K562 (cell line): ENCODE data around the gene PLA2G4C. TPM values are rescaled to one million over a fixed set of nuclear protein-coding genes. Genes with fewer than 3 reads are reported as not detected.

Source experiments
- ATAC-seq: fragments of 200-7000 bp; cut with Tn5 transposase; 3 replicates; pipeline ENCODE4 v1.9.1; 2020; ENCODE audit warnings: moderate library complexity
- BruUV-seq: library from RNA; stranded (reverse); fragments of 400-500 nt; replicated peaks from 2 replicates; lab custom pipeline; 2021; lab: Mats Ljungman, UMichigan
- CTCF ChIA-PET: fragments of 300-600 bp; formaldehyde crosslinking; extraction: SDS; loops from one replicate; lab custom pipeline; 2021; ENCODE audit warnings: low intra/inter-chr PET ratio; lab: Yijun Ruan, JAX
- POLR2A ChIA-PET: fragments of 300-600, 350-650 bp; sonication (Branson Sonifier 250); formaldehyde crosslinking; extraction: SDS; loops from one replicate; lab custom pipeline; 2021; ENCODE audit warnings: antibody characterized with exemption, inconsistent platforms; lab: Yijun Ruan, JAX
- DNase-seq, 4 experiments: peaks; one replicate each; pipeline versions ENCODE4 v3.0.0 to v3.0.0-alpha.2; 2011 to 2018; ENCODE audit warnings: low spot score in 3 of 4, mixed read lengths in 3 of 4; ENCODE audit errors: extremely low read depth in 1 of 4
- FAIRE-seq: peaks from 2 replicates; lab custom pipeline; 2011; peaks lifted over from hg19 to GRCh38; lab: Jason Lieb, UNC
- H2AFZ ChIP-seq: 2 replicates; pipeline ENCODE4 v1.6.0; 2011; ENCODE audit warnings: low read depth, low read length, control low read depth, inconsistent platforms
- H3K27ac ChIP-seq: fragments of 200-600 bp; 3 replicates; pipeline ENCODE4 v1.8.0; 2011; ENCODE audit warnings: low read depth, mild to moderate bottlenecking, control low read depth, inconsistent platforms, low read length, moderate library complexity, mixed read lengths; ENCODE audit errors: extremely low read depth
- H3K27me3 ChIP-seq, 2 experiments: fragments of 300-600 bp in 1 of 2; 2 replicates in 1 of 2; 3 replicates in 1 of 2; pipeline versions ENCODE4 v1.6.0 to v1.8.0; 2011; ENCODE audit warnings: inconsistent platforms in 2 of 2, low read length in 2 of 2, mild to moderate bottlenecking in 1 of 2, mixed read lengths in 1 of 2, moderate library complexity in 1 of 2; ENCODE audit not compliant: control insufficient read depth in 2 of 2, insufficient read depth in 2 of 2
- H3K36me3 ChIP-seq: fragments of 300-600 bp; 3 replicates; pipeline ENCODE4 v1.8.0; 2011; ENCODE audit warnings: mild to moderate bottlenecking, low read length, inconsistent platforms; ENCODE audit not compliant: control insufficient read depth, insufficient read depth
- H3K4me1 ChIP-seq, 2 experiments: fragments of 200-600 bp in 1 of 2; replicated peaks in 1 of 2; 2 replicates in 1 of 2; 3 replicates in 1 of 2; pipeline versions ENCODE4 v1.5.1 to v1.8.0; 2011; ENCODE audit warnings: inconsistent platforms in 2 of 2, low read length in 2 of 2, mild to moderate bottlenecking in 1 of 2, mixed read lengths in 1 of 2, moderate library complexity in 1 of 2; ENCODE audit not compliant: control insufficient read depth in 2 of 2, insufficient read depth in 2 of 2
- H3K4me2 ChIP-seq: 2 replicates; pipeline ENCODE4 v1.6.1; 2011; ENCODE audit warnings: low read length, control low read depth, inconsistent platforms, mixed read lengths; ENCODE audit not compliant: insufficient read depth
- H3K4me3 ChIP-seq: fragments of 200-600 bp; sonication (generic), shearing (Covaris generic); 2 replicates; pipeline ENCODE4 v1.5.1; 2016; ENCODE audit warnings: control low read depth, inconsistent platforms
- H3K79me2 ChIP-seq: fragments of 200-600 bp; 3 replicates; pipeline ENCODE4 v1.8.0; 2011; ENCODE audit warnings: low read length, inconsistent platforms; ENCODE audit not compliant: control insufficient read depth, insufficient read depth
- H3K9ac ChIP-seq, 2 experiments: 2 replicates each; pipeline versions ENCODE4 v1.6.0 to v1.6.1; 2011; ENCODE audit warnings: low read depth in 2 of 2, low read length in 2 of 2, control low read depth in 1 of 2, inconsistent platforms in 1 of 2, mild to moderate bottlenecking in 1 of 2, mixed read lengths in 1 of 2; ENCODE audit not compliant: insufficient read depth in 1 of 2
- H3K9me1 ChIP-seq: one replicate; pipeline ENCODE4 v1.6.0; 2011; ENCODE audit warnings: inconsistent platforms, mild to moderate bottlenecking, low read length, moderate library complexity; ENCODE audit not compliant: control insufficient read depth, insufficient read depth
- H3K9me3 ChIP-seq: replicated peaks from 2 replicates; pipeline ENCODE4 v1.5.1; 2011; ENCODE audit warnings: low read depth, low read length, inconsistent platforms; ENCODE audit not compliant: control insufficient read depth, insufficient read depth
- H4K20me1 ChIP-seq: replicated peaks from 2 replicates; pipeline ENCODE4 v1.6.1; 2011; ENCODE audit warnings: low read length, inconsistent platforms, mixed read lengths; ENCODE audit not compliant: control insufficient read depth, insufficient read depth
- CSDE1 ChIP-seq, 2 experiments: fragments of 450-650 bp; IDR thresholded peaks; 2 replicates each; pipeline ENCODE4 v1.6.1; 2016; ENCODE audit warnings: mild to moderate bottlenecking in 1 of 2
- E2F1 ChIP-seq: sonication (generic); formaldehyde crosslinking; IDR thresholded peaks from 2 replicates; pipeline ENCODE4 v1.8.1; 2023; ENCODE audit warnings: mild to moderate bottlenecking, missing genetic modification reagents, moderate library complexity
- EP400 ChIP-seq: fragments of 450-650 bp; IDR thresholded peaks from 2 replicates; pipeline ENCODE4 v1.6.1; 2017; ENCODE audit warnings: antibody characterized with exemption, mild to moderate bottlenecking, moderate library complexity
- HDAC1 ChIP-seq, 2 experiments: fragments of 450-650 bp; IDR thresholded peaks; 2 replicates each; pipeline ENCODE4 v1.6.1; 2016 to 2017; ENCODE audit warnings: inconsistent platforms in 1 of 2, mild to moderate bottlenecking in 1 of 2, moderate library complexity in 1 of 2
- HDAC2 ChIP-seq: fragments of 450-650 bp; IDR thresholded peaks from 2 replicates; pipeline ENCODE4 v1.6.1; 2016; ENCODE audit warnings: mild to moderate bottlenecking
- NFE2L1 ChIP-seq: fragments of 450-650 bp; IDR thresholded peaks from 2 replicates; pipeline ENCODE4 v1.6.1; 2016; ENCODE audit warnings: missing genetic modification characterization, low read depth, mild to moderate bottlenecking, missing compliant biosample characterization, moderate library complexity, borderline replicate concordance
- NFYB ChIP-seq: IDR thresholded peaks from 2 replicates; pipeline ENCODE4 v1.6.1; 2011; ENCODE audit warnings: mild to moderate bottlenecking, moderate library complexity; ENCODE audit not compliant: insufficient read length; ENCODE audit errors: extremely low read depth
- NR0B1 ChIP-seq: fragments of 450-650 bp; IDR thresholded peaks from one replicate; pipeline ENCODE4 v1.6.1; 2018; ENCODE audit warnings: mild to moderate bottlenecking, moderate library complexity; ENCODE audit not compliant: partially characterized antibody
- RBBP5 ChIP-seq: fragments of 200-600 bp; sonication (generic); IDR thresholded peaks from 2 replicates; pipeline ENCODE4 v1.6.1; 2012; ENCODE audit warnings: borderline replicate concordance, mild to moderate bottlenecking, low read length, control low read depth, inconsistent platforms; ENCODE audit not compliant: insufficient read depth, poor library complexity, severe bottlenecking
- SAFB ChIP-seq: fragments of 200-400 bp; formaldehyde crosslinking; IDR thresholded peaks from 2 replicates; pipeline ENCODE4 v1.6.1; 2017; ENCODE audit warnings: low read depth, low read length, borderline replicate concordance
- ZNF24 ChIP-seq: fragments of 450-650 bp; IDR thresholded peaks from 2 replicates; pipeline ENCODE4 v1.6.1; 2016
- WGBS: fragments of 100-300 bp; shearing (Covaris generic); methylation state at CpG from one replicate; pipeline ENCODE4 v1.1.6; 2016; ENCODE audit warnings: low coverage, mixed read lengths; ENCODE audit not compliant: insufficient coverage; ENCODE audit errors: missing lambda C conversion rate; 5-methylcytosine and 5-hydroxymethylcytosine counted together
- in situ Hi-C: fragments of 300-500 bp; cut with MboI; formaldehyde crosslinking; loops from 4 replicates; pipeline ENCODE4 v1.15.0; 2018; ENCODE audit warnings: inconsistent platforms, mixed read lengths
- intact Hi-C: fragments of 100-400 bp; cut with micrococcal nuclease; formaldehyde crosslinking; loops from 2 replicates; pipeline ENCODE4 v1.14.2; 2022
- polyA plus RNA-seq, 8 experiments: library from polyadenylated mRNA; depleted of rRNA in 4 of 8; stranded (reverse) in 5 of 8; unstranded in 3 of 8; fragments of >200 nt; fragmentation: Nextera tagmentation in 2 of 8; fragmentation: Illumina TruSeq in 1 of 8; extraction: Ambion mirVana in 2 of 8; extraction: Trizol in 1 of 8; gene quantifications; 2 replicates each; pipeline versions ENCODE4 v1.2.1 to v1.2.3, GENCODE V29; 2011 to 2014; ENCODE audit warnings: inconsistent platforms in 1 of 8, missing spikeins in 1 of 8
- total RNA-seq, 7 experiments: library from RNA; depleted of rRNA in 6 of 7; stranded (reverse); fragments of >200 nt in 6 of 7; fragmentation: Illumina TruSeq in 2 of 7; extraction: Trizol in 2 of 7; gene quantifications; 2 replicates each; pipeline versions ENCODE4 v1.2.1 to v1.2.3, GENCODE V29; 2011 to 2021; ENCODE audit warnings: low replicate concordance in 1 of 7
- TF ChIP-seq, protein P1 (sequence below): IDR thresholded peaks from 3 replicates; pipeline ENCODE4 v1.6.1; 2011; ENCODE audit warnings: borderline replicate concordance, mild to moderate bottlenecking; ENCODE audit not compliant: insufficient read length, insufficient read depth
- TF ChIP-seq, protein P2 (sequence below): fragments of 450-650 bp; conservative IDR thresholded peaks from 2 replicates; pipeline ENCODE4 v1.6.1; 2016; ENCODE audit warnings: missing genetic modification characterization, low read depth, mild to moderate bottlenecking, control low read depth, missing compliant biosample characterization

Gene PLA2G4C
- total and polyA plus RNA-seq, 9 of the 15 experiments (the other 6 are each of a cell fraction or from before 2014, with no cell fraction given), result 0.27 to 0.35 (median 0.35) TPM; not detected in 6

GRCh38 chr19:48025480-48025879 lies 85.1 kb downstream of the PLA2G4C start (continued):
- TF ChIP-seq NFYB (no peak), HDAC2 (no peak)

GRCh38 chr19:48023518-48023917 lies 87.1 kb downstream of the PLA2G4C start:
- in situ Hi-C loops (no loop called here), intact Hi-C loops (no loop called here)
- H3K79me2 ChIP-seq, result no peaks in the 10 kb centered on the region
- H3K9ac ChIP-seq, result no peak overlapping the region
- CTCF ChIA-PET, result no interaction called here
- H3K36me3 ChIP-seq, result no peaks in the 10 kb centered on the region
- no peaks in the 10 kb centered on the region for H3K4me1 ChIP-seq
- H3K9me3 ChIP-seq, result no peaks in the 10 kb centered on the region
- FAIRE-seq, result no peak
- H3K9me1 ChIP-seq, result no peaks in the 10 kb centered on the region
- BruUV-seq, result no TSS peak
- H4K20me1 ChIP-seq, result no peaks in the 10 kb centered on the region; the same call in 1 of the 2 replicates
- POLR2A ChIA-PET, result no interaction called here
- H3K4me2 ChIP-seq, result no peak overlapping the region
- no peak overlapping the region for H3K4me3 ChIP-seq
- TF ChIP-seq E2F1 (CRISPR knock-in tag) (no peak), ZNF24 (no peak), NFE2L1 (tag) (no peak), EP400 (no peak), RBBP5 (no peak), NR0B1 (no peak), SAFB (no peak), CSDE1 (IDR thresholded peaks at IDR 0.05) (no peak), HDAC1 (IDR thresholded peaks at IDR 0.05) (no peak)
- TF ChIP-seq, protein P1, sequence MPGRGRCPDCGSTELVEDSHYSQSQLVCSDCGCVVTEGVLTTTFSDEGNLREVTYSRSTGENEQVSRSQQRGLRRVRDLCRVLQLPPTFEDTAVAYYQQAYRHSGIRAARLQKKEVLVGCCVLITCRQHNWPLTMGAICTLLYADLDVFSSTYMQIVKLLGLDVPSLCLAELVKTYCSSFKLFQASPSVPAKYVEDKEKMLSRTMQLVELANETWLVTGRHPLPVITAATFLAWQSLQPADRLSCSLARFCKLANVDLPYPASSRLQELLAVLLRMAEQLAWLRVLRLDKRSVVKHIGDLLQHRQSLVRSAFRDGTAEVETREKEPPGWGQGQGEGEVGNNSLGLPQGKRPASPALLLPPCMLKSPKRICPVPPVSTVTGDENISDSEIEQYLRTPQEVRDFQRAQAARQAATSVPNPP, result no peak
- TF ChIP-seq, protein P2, sequence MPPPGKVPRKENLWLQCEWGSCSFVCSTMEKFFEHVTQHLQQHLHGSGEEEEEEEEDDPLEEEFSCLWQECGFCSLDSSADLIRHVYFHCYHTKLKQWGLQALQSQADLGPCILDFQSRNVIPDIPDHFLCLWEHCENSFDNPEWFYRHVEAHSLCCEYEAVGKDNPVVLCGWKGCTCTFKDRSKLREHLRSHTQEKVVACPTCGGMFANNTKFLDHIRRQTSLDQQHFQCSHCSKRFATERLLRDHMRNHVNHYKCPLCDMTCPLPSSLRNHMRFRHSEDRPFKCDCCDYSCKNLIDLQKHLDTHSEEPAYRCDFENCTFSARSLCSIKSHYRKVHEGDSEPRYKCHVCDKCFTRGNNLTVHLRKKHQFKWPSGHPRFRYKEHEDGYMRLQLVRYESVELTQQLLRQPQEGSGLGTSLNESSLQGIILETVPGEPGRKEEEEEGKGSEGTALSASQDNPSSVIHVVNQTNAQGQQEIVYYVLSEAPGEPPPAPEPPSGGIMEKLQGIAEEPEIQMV (tag), result no peak
- TF ChIP-seq, all 486 proteins: peak for 0
- Histone ChIP-seq H3K27me3 (peaks cover 13 to 35% of the 10 kb centered on the region in 2 experiments), H2AFZ (no peak overlapping the region), H3K27ac (no peak overlapping the region)
- no peak for ATAC-seq
- no peak for DNase-seq
- 9% methylated on average over 3 of the region's 3 CpGs for WGBS
